ENCODE data around the gene CCDC63. TPM values are rescaled to one million over a fixed set of nuclear protein-coding genes. Genes with fewer than 3 reads are reported as not detected.

CCDC63 gene
- total RNA-seq, 2 donors from 2014 or later: 0.95 to 3.1 TPM

Other genes starting within 250 kb of the CCDC63 start
- 10 to 100 TPM; 29.5 to 44.9 TPM for gene TCTN1, start 232.9 kb upstream of the CCDC63 start, total RNA-seq
- 1 to 10 TPM; 8.8 to 9.5 TPM for gene HVCN1, start 157.9 kb upstream of the CCDC63 start, total RNA-seq
- 100 to 1,000 TPM; 179 to 201 TPM for gene PPP1CC, start 104.1 kb upstream of the CCDC63 start, total RNA-seq
- gene MYL2, start 73.6 kb downstream of the CCDC63 start, total RNA-seq: under 1 TPM in 1 of 2 donors, not detected in 1; 0.89 TPM
- 10 to 100 TPM in 1 of 2 donors, 1 to 10 TPM in 1; 9.7 to 12.3 TPM for gene CUX2, start 187.2 kb downstream of the CCDC63 start, total RNA-seq